Measurements from ENCODE around the gene CHP2. TPM values are rescaled to one million over a fixed set of nuclear protein-coding genes. Genes with fewer than 3 reads are reported as not detected.

The CHP2 gene
- total RNA-seq, 2 experiments from 2014 or later, result not detected

DNA sequence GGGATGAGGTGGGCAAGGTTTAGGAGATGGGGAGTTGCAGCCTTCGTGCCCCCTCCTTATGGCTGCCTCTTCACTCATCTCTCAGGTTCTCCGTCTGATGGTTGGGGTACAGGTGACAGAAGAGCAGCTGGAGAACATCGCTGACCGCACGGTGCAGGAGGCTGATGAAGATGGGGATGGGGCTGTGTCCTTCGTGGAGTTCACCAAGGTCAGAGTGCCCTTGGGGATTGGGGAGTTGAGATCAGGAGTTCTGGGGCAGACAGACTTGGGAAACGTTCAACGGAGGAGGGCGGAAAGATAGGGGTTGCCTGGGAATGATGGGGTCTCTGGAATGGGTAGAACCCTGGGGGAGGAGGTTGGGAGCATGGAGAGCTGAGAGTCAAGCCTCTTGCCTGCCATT, 2.3 kb downstream of the CHP2 start:
- Mint-ChIP-seq H3K27ac (no peak overlapping the region), H3K27me3 (peaks cover 51% of the 10 kb centered on the region), H3K36me3 (ENCODE audit: low read depth) (no peaks in the 10 kb centered on the region), H3K4me3 (no peak overlapping the region), H3K9me3 (no peaks in the 10 kb centered on the region), H3K4me1 (no peaks in the 10 kb centered on the region)
- ChIA-PET CTCF (no interaction called here), POLR2A (no interaction called here)
- no peak for DNase-seq

DNA sequence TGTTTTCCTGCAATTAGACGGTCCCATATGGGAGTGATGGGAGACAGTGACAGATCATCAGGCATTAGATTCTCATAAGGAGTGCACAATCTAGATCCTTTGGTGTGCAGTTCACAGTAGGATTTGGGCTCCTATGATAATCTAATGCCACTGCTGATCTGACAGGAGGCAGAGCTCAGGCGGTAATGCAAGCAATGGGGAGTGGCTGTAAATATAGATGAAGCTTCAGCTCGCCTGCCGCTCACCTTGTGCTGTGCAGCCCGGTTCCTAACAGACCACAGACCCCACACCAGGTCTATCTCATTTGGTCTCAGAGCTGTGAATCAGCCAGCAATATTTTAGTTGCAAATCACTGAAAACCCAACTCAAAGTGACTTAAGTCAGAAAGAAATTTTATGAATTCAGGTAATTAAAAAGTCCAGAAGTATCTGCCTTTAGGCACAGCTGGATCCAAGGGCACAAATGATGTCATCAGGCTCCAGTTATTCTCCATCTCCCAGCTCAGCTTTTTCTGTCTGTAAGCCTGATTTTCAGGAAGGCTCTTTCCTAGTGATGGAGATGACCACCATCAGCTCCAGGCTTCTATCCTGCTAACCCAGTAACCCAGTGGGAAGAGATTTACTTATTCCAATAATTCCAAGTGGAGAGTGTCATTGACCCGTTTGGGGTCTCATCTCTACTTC, 3.3 kb downstream of the CHP2 start:
- CTCF ChIA-PET, result no interaction called here
- no peak overlapping the region for H3K27ac Mint-ChIP-seq
- H3K4me1 Mint-ChIP-seq, result no peaks in the 10 kb centered on the region
- POLR2A ChIA-PET, result no interaction called here
- peaks cover 48% of the 10 kb centered on the region for H3K27me3 Mint-ChIP-seq
- DNase-seq, result no peak
- H3K4me3 Mint-ChIP-seq, result no peak overlapping the region
- H3K9me3 Mint-ChIP-seq, result no peaks in the 10 kb centered on the region
- H3K36me3 Mint-ChIP-seq (ENCODE audit: low read depth), result no peaks in the 10 kb centered on the region

DNA sequence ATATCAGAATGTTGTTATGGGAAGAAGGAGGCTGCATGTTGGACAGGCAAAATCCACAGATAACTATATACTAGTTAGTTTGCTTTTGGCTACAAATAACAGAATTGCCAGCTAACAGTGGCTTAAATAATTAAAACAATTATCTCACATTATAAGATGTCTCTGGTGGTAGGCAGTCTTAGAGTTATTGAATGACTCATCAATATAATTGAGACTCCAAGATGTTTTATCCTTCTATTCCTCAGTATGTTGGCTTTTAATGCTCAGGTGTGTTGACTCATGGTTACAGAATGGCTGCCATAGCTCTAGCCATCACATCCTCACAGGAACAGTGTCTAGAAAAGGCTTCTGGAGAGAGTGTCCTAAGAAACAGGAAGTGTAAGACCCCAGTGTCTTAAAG, 11.1 kb downstream of the CHP2 start:
- Mint-ChIP-seq H3K4me1 (no peaks in the 10 kb centered on the region), H3K9me3 (peaks cover 2% of the 10 kb centered on the region), H3K27ac (no peak overlapping the region), H3K36me3 (ENCODE audit: low read depth) (no peaks in the 10 kb centered on the region), H3K4me3 (no peak overlapping the region), H3K27me3 (peaks cover 10% of the 10 kb centered on the region)
- POLR2A ChIA-PET, result no interaction called here
- CTCF ChIA-PET, result no interaction called here
- DNase-seq, result no peak

DNA sequence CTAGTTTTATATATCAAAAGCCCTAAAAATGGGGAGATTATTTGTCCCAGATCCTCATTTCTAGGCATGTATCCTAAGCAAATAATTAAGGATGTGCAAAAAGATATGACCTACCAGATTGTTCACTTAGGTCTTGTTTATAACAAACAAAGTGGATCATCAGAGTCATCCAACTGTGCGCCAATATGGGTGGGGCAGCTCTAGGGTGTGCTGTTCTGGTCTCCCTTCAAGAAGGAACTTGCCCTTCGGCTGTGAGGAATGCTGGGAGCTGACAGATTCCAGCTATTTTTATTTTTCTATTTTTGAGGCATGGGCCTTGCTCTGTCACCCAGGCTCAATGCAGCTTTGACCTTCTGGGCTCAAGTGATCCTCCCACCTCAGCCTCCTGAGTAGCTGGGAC, 13.8 kb downstream of the CHP2 start:
- CTCF ChIA-PET, result no interaction called here
- H3K4me1 Mint-ChIP-seq, result no peaks in the 10 kb centered on the region
- POLR2A ChIA-PET, result no interaction called here
- no peak overlapping the region for H3K4me3 Mint-ChIP-seq
- peaks cover 2% of the 10 kb centered on the region for H3K9me3 Mint-ChIP-seq
- H3K36me3 Mint-ChIP-seq (ENCODE audit: low read depth), result no peaks in the 10 kb centered on the region
- no peak overlapping the region for H3K27ac Mint-ChIP-seq
- peaks cover 10% of the 10 kb centered on the region for H3K27me3 Mint-ChIP-seq
- no peak for DNase-seq

DNA sequence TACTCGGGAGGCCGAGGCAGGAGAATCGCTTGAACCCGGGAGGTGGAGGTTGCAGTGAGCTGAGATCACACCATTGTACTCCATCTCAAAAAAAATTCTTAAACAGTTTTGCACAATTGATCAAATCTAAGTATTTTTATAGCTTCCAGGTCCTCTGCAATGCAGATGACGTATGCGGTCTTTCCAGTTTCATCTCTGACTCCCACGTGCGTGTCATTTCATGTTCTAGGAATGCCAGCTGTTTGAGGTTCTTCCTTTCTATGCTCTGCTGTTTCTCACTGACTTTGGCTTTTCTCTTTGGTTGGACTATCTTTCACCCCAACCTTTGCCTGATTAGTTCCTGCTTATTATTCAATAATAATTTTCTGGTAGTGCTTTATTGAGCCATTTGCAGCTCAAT, 16.2 kb downstream of the CHP2 start:
- no peaks in the 10 kb centered on the region for H3K4me1 Mint-ChIP-seq
- H3K36me3 Mint-ChIP-seq (ENCODE audit: low read depth), result no peaks in the 10 kb centered on the region
- no peak for DNase-seq
- H3K4me3 Mint-ChIP-seq, result no peak overlapping the region
- H3K9me3 Mint-ChIP-seq, result peaks cover under 1% of the 10 kb centered on the region
- ChIA-PET POLR2A (no interaction called here), CTCF (no interaction called here)
- H3K27ac Mint-ChIP-seq, result no peak overlapping the region
- H3K27me3 Mint-ChIP-seq, result peaks cover 16% of the 10 kb centered on the region

DNA sequence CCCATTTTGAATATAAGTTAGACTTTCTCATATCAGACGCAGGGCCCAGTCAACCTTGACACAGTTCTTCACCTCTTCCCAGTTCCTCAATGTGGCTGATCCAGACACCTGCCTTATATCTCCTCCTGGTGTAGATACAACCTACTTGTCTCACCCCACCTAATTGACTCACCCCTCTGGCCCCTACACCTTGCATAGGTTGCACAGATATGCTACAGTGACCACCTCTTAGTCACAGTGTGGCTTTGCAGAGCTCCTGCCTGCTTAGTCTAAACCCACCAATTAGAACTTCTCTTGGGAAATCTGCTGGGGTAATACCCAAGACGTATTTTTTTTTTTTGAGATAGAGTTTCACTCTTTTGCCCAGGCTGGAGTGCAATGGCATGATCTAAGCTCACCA, 16.8 kb downstream of the CHP2 start:
- Mint-ChIP-seq H3K36me3 (ENCODE audit: low read depth) (no peaks in the 10 kb centered on the region), H3K27me3 (peaks cover 16% of the 10 kb centered on the region), H3K9me3 (no peaks in the 10 kb centered on the region), H3K4me3 (no peak overlapping the region), H3K4me1 (no peaks in the 10 kb centered on the region), H3K27ac (no peak overlapping the region)
- CTCF ChIA-PET, result interaction anchor here (0.9 kb wide), 1 partner anchor 238 kb away, joined by 3 read pairs; no protein-coding TSS in a partner anchor
- POLR2A ChIA-PET, result no interaction called here
- no peak for DNase-seq

DNA sequence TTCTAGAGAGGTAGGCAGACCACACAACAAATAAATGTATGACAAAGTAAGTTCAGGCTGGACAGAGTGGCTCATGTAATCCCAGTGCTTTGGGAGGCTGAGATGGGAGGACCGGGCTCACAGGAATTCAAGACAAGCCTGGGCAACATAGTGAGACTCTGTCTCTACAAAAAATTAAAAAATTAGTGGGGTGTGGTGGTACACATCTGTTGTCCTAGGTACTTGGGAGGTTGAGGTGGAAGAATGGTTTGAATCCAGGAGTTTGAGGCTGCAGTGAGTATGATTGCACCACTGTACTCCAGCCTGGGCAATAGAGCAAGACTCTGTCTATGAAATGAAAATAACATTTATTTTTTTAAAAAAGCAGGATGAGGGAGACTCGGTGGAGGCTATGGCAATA, 18.5 kb downstream of the CHP2 start:
- ChIA-PET CTCF (interaction anchor here (0.6 kb wide), 1 partner anchor 847 kb away, joined by 3 read pairs; no protein-coding TSS in a partner anchor), POLR2A (no interaction called here)
- no peak overlapping the region for H3K4me3 Mint-ChIP-seq

DNA sequence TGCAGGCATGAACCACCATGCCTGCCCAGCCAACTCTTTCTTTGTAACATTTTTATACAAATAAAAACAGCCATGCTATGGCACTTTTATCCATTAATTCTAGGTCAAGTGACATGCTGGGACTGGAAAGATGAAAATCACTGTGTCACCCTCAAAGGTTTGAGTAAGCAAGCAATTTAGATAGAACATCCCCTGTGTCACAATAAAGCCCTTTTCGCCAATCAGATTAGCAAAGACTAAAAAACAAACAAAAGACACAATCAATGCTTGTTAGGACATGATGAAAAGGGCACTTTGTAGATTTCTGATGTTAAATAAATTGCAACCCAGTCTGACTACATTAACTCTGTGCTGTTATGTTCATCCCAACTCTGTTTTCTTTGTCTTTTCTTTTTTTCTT, 26.4 kb downstream of the CHP2 start:
- no peak for DNase-seq
- Mint-ChIP-seq H3K36me3 (ENCODE audit: low read depth) (no peaks in the 10 kb centered on the region), H3K4me1 (no peaks in the 10 kb centered on the region), H3K4me3 (no peak overlapping the region), H3K27me3 (peaks cover 34% of the 10 kb centered on the region), H3K9me3 (no peaks in the 10 kb centered on the region), H3K27ac (no peak overlapping the region)
- POLR2A ChIA-PET, result no interaction called here
- CTCF ChIA-PET, result no interaction called here

More for the DNA sequence above, 18.5 kb downstream of the CHP2 start:
- H3K9me3 Mint-ChIP-seq, result no peaks in the 10 kb centered on the region
- H3K4me1 Mint-ChIP-seq, result no peaks in the 10 kb centered on the region
- H3K27me3 Mint-ChIP-seq, result peaks cover 19% of the 10 kb centered on the region
- no peaks in the 10 kb centered on the region for H3K36me3 Mint-ChIP-seq (ENCODE audit: low read depth)
- H3K27ac Mint-ChIP-seq, result no peak overlapping the region
- no peak for DNase-seq

DNA sequence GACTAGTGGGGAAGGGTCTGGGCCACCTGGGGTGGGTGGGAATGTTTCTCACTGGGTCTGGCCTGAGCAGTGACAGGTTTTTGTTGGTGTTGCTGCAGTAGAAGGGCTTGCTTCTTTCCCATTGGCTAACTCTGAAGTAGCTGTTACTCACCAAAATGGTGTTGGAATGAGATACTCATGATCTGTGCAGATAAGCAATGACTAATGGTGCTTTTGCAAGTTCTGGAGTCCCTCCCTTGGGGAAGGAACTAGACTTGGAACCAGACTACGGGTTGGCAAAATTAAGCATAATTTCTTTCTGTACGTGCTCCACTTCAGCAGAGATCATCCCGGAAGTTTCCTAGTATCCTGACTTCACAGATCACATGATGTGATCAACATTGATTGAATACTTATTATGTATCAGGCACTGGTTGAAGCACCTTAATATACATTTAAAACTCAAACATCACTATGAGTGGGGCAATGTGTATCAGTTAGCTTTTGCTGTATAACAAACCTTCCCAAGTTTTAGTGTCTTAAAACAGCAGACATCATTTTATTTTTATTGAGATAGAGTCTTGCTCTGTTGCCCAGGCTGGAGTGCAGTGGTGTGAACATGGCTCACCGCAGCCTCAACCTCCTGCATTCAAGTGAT, 30.1 kb downstream of the CHP2 start:
- CTCF ChIA-PET, result no interaction called here
- POLR2A ChIA-PET, result no interaction called here
- Mint-ChIP-seq H3K9me3 (no peaks in the 10 kb centered on the region), H3K27ac (no peak overlapping the region), H3K27me3 (peaks cover 42% of the 10 kb centered on the region), H3K36me3 (ENCODE audit: low read depth) (no peaks in the 10 kb centered on the region), H3K4me1 (peaks cover 7% of the 10 kb centered on the region), H3K4me3 (no peak overlapping the region)
- no peak for DNase-seq

DNA sequence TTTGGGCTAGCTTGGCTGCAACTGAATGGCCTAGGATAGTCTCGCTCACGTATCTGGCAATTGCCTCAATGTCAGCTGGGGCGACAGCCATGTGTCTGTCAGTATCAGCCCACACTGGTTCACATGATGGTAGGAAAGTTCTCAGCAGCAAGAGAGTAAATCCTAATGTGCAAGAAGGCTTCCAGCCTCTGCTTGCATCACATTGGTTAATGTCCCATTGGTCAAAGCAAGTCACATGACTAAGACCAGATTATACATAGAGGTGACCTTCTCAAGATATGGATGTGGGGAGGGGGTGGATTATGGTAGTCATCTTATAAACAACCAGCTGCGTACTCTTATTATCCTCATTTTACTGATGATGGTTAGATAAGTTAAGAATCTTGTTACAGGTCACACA, 31.0 kb downstream of the CHP2 start:
- ChIA-PET POLR2A (no interaction called here), CTCF (interaction anchor here (0.5 kb wide), 1 partner anchor 17 kb away, joined by 3 read pairs; no protein-coding TSS in a partner anchor)
- H3K27ac Mint-ChIP-seq, result no peak overlapping the region
- peaks cover 39% of the 10 kb centered on the region for H3K27me3 Mint-ChIP-seq
- no peaks in the 10 kb centered on the region for H3K9me3 Mint-ChIP-seq
- H3K4me1 Mint-ChIP-seq, result peaks cover 7% of the 10 kb centered on the region
- no peak overlapping the region for H3K4me3 Mint-ChIP-seq
- DNase-seq, result no peak
- no peaks in the 10 kb centered on the region for H3K36me3 Mint-ChIP-seq (ENCODE audit: low read depth)

DNA sequence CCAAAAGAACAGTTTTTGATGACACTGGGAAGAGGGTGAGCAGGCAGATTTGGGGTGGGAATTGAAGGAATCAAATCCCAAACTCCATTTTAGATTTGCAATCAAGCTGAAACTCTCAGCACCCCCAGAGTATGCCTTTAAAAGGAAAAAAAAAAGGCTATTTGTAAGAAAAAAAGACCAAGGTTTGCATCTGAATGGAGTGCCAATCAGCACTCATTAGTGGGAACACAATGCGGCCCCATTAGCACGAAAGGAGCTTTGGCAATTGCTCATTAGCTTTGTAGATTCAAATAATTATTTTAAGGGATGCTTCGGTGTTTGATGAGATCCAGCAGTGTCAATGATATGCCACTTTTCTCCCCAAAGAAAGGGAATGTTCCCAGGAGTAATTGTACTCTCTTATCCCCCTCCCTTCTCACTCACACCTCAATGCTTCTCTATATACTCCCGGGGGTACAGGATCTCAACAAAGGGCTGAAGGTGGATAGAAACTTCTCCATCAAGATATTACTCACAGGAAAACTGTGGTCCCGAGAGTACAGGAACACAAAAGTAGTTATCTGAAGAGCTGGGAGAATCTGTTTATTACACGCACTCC, 32.2 kb downstream of the CHP2 start:
- no peaks in the 10 kb centered on the region for H3K36me3 Mint-ChIP-seq (ENCODE audit: low read depth)
- H3K9me3 Mint-ChIP-seq, result no peaks in the 10 kb centered on the region
- no peak overlapping the region for H3K27ac Mint-ChIP-seq
- H3K27me3 Mint-ChIP-seq, result peaks cover 35% of the 10 kb centered on the region
- ChIA-PET CTCF (interaction anchor here (1.1 kb wide), 1 partner anchor 255 kb away, joined by 3 read pairs; no protein-coding TSS in a partner anchor), POLR2A (no interaction called here)
- peaks cover 7% of the 10 kb centered on the region for H3K4me1 Mint-ChIP-seq
- DNase-seq, result no peak
- H3K4me3 Mint-ChIP-seq, result no peak overlapping the region

DNA sequence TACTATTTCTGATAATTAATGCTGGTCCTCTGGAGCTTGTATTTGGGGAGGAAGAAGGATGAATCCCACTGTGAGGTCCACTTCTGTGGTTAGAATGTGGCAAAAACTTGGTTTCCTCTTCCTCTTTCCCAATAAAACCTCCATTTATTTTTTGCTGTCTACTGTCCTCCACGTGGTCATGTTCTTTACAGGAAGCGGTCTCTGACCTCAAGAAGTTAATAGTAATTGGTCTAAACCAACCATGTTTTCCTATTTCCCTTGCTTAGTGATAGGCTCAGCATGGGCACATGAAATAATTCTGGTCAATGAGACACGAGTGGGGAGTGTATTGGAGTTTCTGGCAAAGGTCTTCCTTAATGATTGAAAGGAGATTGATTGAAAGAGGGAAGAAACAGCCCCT, 33.9 kb downstream of the CHP2 start:
- ChIA-PET POLR2A (no interaction called here), CTCF (interaction anchor here (0.6 to 1.7 kb wide), 3 partner anchors 222 to 838 kb away, joined by 3 to 6 read pairs (median 3); no protein-coding TSS in a partner anchor)
- H3K36me3 Mint-ChIP-seq (ENCODE audit: low read depth), result no peaks in the 10 kb centered on the region
- H3K4me1 Mint-ChIP-seq, result peaks cover 7% of the 10 kb centered on the region
- H3K4me3 Mint-ChIP-seq, result no peak overlapping the region
- DNase-seq, result no peak
- H3K27ac Mint-ChIP-seq, result no peak overlapping the region
- H3K9me3 Mint-ChIP-seq, result no peaks in the 10 kb centered on the region
- H3K27me3 Mint-ChIP-seq, result peaks cover 27% of the 10 kb centered on the region

DNA sequence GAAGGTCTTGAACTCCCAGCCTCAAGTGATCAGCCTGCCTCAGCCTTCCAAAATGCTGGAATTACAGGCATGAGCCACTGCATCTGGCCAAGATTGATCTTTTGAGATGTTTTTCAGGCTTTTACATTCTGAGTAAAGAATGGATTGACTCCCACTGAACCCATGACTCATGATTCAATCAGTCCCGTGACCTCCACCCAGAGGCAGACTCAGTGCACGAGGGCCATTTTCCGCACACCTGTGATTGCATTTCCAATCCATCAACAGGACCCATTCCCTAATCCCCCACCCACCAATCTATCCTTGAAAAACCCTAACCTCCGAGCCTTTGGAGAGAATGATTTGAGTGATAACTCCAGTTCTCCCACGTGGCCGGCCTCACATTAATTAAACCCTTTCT, 40.6 kb downstream of the CHP2 start:
- no peaks in the 10 kb centered on the region for H3K9me3 Mint-ChIP-seq
- DNase-seq, result no peak
- ChIA-PET POLR2A (no interaction called here), CTCF (no interaction called here)
- H3K4me3 Mint-ChIP-seq, result no peak overlapping the region
- H3K36me3 Mint-ChIP-seq (ENCODE audit: low read depth), result no peaks in the 10 kb centered on the region
- H3K27me3 Mint-ChIP-seq, result peaks cover 5% of the 10 kb centered on the region
- H3K4me1 Mint-ChIP-seq, result peaks cover under 1% of the 10 kb centered on the region
- H3K27ac Mint-ChIP-seq, result no peak overlapping the region

DNA sequence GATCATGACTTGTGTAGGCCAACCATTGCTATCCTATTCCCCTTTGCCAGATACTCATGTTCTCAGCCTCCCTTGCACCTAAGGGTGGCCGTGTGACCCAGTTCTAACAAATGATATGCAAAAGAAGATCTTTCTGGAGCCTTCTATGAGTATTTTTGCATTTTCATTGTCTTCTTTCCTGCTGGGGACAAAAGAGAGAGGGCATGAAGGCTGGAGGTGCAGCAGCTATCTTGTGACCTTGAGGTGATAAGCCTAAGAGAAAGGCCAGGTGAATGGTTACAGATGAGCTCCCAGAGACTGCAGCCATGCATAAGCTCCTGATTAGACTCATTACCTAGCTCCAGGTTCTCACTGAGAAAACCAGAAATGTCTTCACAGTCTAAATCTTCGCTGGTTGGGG, 42.1 kb downstream of the CHP2 start:
- no peaks in the 10 kb centered on the region for H3K36me3 Mint-ChIP-seq (ENCODE audit: low read depth)
- POLR2A ChIA-PET, result no interaction called here
- CTCF ChIA-PET, result interaction anchor here (1.1 to 1.6 kb wide), 4 partner anchors 213 to 708 kb away, joined by 3 to 6 read pairs (median 4); no protein-coding TSS in a partner anchor
- no peak overlapping the region for H3K4me3 Mint-ChIP-seq
- H3K27me3 Mint-ChIP-seq, result peaks cover 6% of the 10 kb centered on the region
- peaks cover 2% of the 10 kb centered on the region for H3K4me1 Mint-ChIP-seq
- no peak overlapping the region for H3K27ac Mint-ChIP-seq
- no peak for DNase-seq
- H3K9me3 Mint-ChIP-seq, result no peaks in the 10 kb centered on the region

Measured in activated CD4-positive, alpha-beta memory T cell treated with anti-CD3 and anti-CD28 coated beads, Interleukin-2, amount 10 ng/mL, durations not matched to agents 7 days and 5 days (primary cell).